HepG2 (cell line): Measurements from ENCODE around the gene OCSTAMP. TPM values are rescaled to one million over a fixed set of nuclear protein-coding genes. Genes with fewer than 3 reads are reported as not detected.

Source experiments
- BCL6 ChIP-seq: IDR thresholded peaks from 2 replicates; pipeline ENCODE4 v1.6.1; 2016; ENCODE audit warnings: missing genetic modification reagents, missing compliant biosample characterization
- CTCF ChIP-seq: sonication (generic); formaldehyde crosslinking; IDR thresholded peaks from 2 replicates; pipeline ENCODE4 v1.5.0; 2020; ENCODE audit warnings: mild to moderate bottlenecking, missing genetic modification reagents, moderate library complexity
- HMGA1 ChIP-seq: sonication (generic); formaldehyde crosslinking; conservative IDR thresholded peaks from 2 replicates; pipeline ENCODE4 v1.4.0; 2020; ENCODE audit warnings: missing genetic modification reagents
- PCBP1 ChIP-seq: fragments of 200-400 bp; formaldehyde crosslinking; IDR thresholded peaks from 2 replicates; pipeline ENCODE4 v1.6.1; 2017; ENCODE audit warnings: mild to moderate bottlenecking, low read depth, low read length, borderline replicate concordance
- SMC3 ChIP-seq: IDR thresholded peaks from 2 replicates; pipeline ENCODE4 v1.6.1; 2011; ENCODE audit warnings: low read length, improper control_type of control experiment
- STAG1 ChIP-seq: sonication (generic); formaldehyde crosslinking; IDR thresholded peaks from 2 replicates; pipeline ENCODE4 v1.4.0; 2020; ENCODE audit warnings: missing genetic modification reagents
- TAF1 ChIP-seq: sonication (generic); formaldehyde crosslinking; IDR thresholded peaks from 2 replicates; pipeline ENCODE4 v1.4.0; 2020; ENCODE audit warnings: missing genetic modification reagents
- THYN1 ChIP-seq: sonication (generic); formaldehyde crosslinking; IDR thresholded peaks from 2 replicates; pipeline ENCODE4 v1.8.1; 2023; ENCODE audit warnings: low read depth, mild to moderate bottlenecking, moderate library complexity, missing genetic modification reagents, borderline replicate concordance
- ZMYM4 ChIP-seq: sonication (generic); formaldehyde crosslinking; IDR thresholded peaks from 2 replicates; pipeline ENCODE4 v1.8.1; 2023; ENCODE audit warnings: mild to moderate bottlenecking, missing genetic modification reagents
- ZNF18 ChIP-seq: sonication (generic); formaldehyde crosslinking; IDR thresholded peaks from 2 replicates; pipeline ENCODE4 v1.8.0; 2022; ENCODE audit warnings: mild to moderate bottlenecking, missing genetic modification reagents; ENCODE audit not compliant: insufficient replicate concordance
- ZNF501 ChIP-seq: sonication (generic); formaldehyde crosslinking; IDR thresholded peaks from 2 replicates; pipeline ENCODE4 v1.5.1; 2020; ENCODE audit warnings: mild to moderate bottlenecking, moderate library complexity, missing genetic modification reagents
- ZNF558 ChIP-seq: sonication (generic); formaldehyde crosslinking; IDR thresholded peaks from 2 replicates; pipeline ENCODE4 v1.9.0; 2022; ENCODE audit warnings: mild to moderate bottlenecking, missing genetic modification reagents, borderline replicate concordance
- polyA plus RNA-seq, 8 experiments: library from polyadenylated mRNA; depleted of rRNA in 3 of 8; stranded (reverse) in 7 of 8; unstranded in 1 of 8; fragments of >200 nt; fragmentation: Illumina TruSeq in 4 of 8; extraction: Trizol in 4 of 8; gene quantifications; 2 replicates each; pipeline versions ENCODE4 v1.2.1 to v1.2.3, GENCODE V29; 2011 to 2016; ENCODE audit warnings: low read depth in 4 of 8, missing spikeins in 1 of 8, mixed read lengths in 1 of 8; ENCODE audit not compliant: insufficient read depth in 1 of 8
- total RNA-seq, 5 experiments: library from RNA; depleted of rRNA; stranded (reverse); fragments of >200 nt; fragmentation: Illumina TruSeq; extraction: Trizol; gene quantifications; 2 replicates each; pipeline ENCODE4 v1.2.3, GENCODE V29; 2016; ENCODE audit warnings: low read depth in 1 of 5
- TF ChIP-seq, protein P1 (sequence below): sonication (generic); formaldehyde crosslinking; IDR thresholded peaks from 2 replicates; pipeline ENCODE4 v1.5.0; 2020; ENCODE audit warnings: missing genetic modification reagents, mild to moderate bottlenecking, borderline replicate concordance
- TF ChIP-seq, protein P2 (sequence below), 2 experiments: fragments of 450-650 bp in 1 of 2; sonication (generic) in 1 of 2; formaldehyde crosslinking in 1 of 2; IDR thresholded peaks; 2 replicates each; pipeline versions ENCODE4 v1.6.1 to v1.8.0; 2016 to 2022; ENCODE audit warnings: antibody characterized with exemption in 1 of 2, mild to moderate bottlenecking in 1 of 2, missing genetic modification reagents in 1 of 2

OCSTAMP gene
- total and polyA plus RNA-seq, 2 of the 13 experiments (the other 11 are each of a cell fraction or from before 2014, with no cell fraction given): not detected

- TF ChIP-seq ZNF18 (CRISPR knock-in tag) (no peak), SMC3 (peak; percentile 34), ZNF558 (CRISPR knock-in tag) (no peak), BCL6 (CRISPR knock-in tag) (peak; percentile 13; the same call in 1 of the 2 replicates), PCBP1 (no peak), HMGA1 (CRISPR knock-in tag) (no peak), ZNF501 (CRISPR knock-in tag) (no peak), ZMYM4 (CRISPR knock-in tag) (0 out of 2 replicates have a peak, but pooled peaks have one; percentile 22), CTCF (CRISPR knock-in tag) (peak; percentile 52), THYN1 (CRISPR knock-in tag) (no peak), STAG1 (CRISPR knock-in tag) (peak; percentile 66), TAF1 (CRISPR knock-in tag) (0 out of 2 replicates have a peak, but pooled peaks have one; percentile 1)
- TF ChIP-seq, protein P1, sequence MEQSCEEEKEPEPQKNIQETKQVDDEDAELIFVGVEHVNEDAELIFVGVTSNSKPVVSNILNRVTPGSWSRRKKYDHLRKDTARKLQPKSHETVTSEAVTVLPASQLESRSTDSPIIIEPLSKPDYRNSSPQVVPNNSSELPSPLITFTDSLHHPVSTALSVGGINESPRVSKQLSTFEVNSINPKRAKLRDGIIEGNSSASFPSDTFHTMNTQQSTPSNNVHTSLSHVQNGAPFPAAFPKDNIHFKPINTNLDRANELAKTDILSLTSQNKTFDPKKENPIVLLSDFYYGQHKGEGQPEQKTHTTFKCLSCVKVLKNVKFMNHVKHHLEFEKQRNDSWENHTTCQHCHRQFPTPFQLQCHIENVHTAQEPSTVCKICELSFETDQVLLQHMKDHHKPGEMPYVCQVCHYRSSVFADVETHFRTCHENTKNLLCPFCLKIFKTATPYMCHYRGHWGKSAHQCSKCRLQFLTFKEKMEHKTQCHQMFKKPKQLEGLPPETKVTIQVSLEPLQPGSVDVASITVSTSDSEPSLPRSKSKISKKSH: no peak
- TF ChIP-seq, protein P2, sequence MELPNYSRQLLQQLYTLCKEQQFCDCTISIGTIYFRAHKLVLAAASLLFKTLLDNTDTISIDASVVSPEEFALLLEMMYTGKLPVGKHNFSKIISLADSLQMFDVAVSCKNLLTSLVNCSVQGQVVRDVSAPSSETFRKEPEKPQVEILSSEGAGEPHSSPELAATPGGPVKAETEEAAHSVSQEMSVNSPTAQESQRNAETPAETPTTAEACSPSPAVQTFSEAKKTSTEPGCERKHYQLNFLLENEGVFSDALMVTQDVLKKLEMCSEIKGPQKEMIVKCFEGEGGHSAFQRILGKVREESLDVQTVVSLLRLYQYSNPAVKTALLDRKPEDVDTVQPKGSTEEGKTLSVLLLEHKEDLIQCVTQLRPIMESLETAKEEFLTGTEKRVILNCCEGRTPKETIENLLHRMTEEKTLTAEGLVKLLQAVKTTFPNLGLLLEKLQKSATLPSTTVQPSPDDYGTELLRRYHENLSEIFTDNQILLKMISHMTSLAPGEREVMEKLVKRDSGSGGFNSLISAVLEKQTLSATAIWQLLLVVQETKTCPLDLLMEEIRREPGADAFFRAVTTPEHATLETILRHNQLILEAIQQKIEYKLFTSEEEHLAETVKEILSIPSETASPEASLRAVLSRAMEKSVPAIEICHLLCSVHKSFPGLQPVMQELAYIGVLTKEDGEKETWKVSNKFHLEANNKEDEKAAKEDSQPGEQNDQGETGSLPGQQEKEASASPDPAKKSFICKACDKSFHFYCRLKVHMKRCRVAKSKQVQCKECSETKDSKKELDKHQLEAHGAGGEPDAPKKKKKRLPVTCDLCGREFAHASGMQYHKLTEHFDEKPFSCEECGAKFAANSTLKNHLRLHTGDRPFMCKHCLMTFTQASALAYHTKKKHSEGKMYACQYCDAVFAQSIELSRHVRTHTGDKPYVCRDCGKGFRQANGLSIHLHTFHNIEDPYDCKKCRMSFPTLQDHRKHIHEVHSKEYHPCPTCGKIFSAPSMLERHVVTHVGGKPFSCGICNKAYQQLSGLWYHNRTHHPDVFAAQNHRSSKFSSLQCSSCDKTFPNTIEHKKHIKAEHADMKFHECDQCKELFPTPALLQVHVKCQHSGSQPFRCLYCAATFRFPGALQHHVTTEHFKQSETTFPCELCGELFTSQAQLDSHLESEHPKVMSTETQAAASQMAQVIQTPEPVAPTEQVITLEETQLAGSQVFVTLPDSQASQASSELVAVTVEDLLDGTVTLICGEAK (IDR thresholded peaks at IDR 0.05): no peak
- TF ChIP-seq, protein P2 (CRISPR knock-in tag; IDR thresholded peaks at IDR 0.05): no peak
Measured at GRCh38 chr20:46582648-46583047, 32.2 kb upstream of the OCSTAMP start (continued).
